HG03025 (cell line): ENCODE data around the gene GRIK3.

Source experiments
- ATAC-seq: cut with Tn5 transposase; IDR thresholded peaks from one replicate; pipeline ENCODE4 v1.9.1; 2021; ENCODE audit warnings: mild to moderate bottlenecking, moderate library complexity; ENCODE audit not compliant: unreplicated experiment, low FRiP score

GRIK3 gene

DNA sequence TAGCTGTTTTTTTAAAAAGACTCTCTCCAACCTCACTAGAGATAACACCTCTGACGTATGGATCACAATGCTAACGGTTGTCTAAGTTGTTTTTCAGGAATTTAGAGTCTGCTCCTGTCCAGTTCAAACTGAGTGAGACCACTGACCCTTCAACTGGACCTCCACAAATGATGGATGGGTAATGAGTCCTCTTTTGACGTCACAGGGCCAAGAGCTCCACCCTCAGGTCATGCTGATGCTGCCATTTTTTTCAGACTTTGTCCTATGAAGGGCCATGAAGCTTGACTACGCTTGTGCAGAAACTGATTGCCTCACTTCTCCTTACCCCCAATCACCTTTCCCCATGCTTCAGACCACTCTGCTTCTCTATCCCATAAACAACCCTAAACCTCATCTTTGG lies 16.6 kb downstream of the GRIK3 start:
- ATAC-seq = no peak

- ATAC-seq = no peak
Measured at GRCh38 chr1:37016121-37016520, 18.2 kb downstream of the GRIK3 start.

DNA sequence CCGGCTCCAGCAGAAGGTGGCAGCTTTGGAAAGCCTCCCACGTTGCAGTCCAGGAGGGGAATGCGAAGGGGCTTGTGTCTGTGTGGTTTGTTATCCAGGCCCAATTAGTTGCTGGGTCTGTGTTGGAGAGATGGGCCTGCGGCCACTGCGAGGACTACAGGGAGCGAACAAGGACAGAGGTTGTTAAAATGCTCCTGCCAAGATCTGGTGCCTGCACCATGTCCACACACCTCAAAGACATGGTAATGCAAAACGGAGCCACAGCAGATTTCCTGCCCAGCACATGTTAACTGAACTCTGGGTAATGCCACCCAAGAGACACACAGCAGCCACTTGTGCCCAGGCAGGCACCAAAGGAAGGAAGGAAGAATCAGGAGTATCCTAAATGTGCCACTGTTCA lies 18.6 kb downstream of the GRIK3 start:
- ATAC-seq = no peak

GRCh38 chr1:37012226-37012625 lies 22.1 kb downstream of the GRIK3 start:
- ATAC-seq = no peak

DNA sequence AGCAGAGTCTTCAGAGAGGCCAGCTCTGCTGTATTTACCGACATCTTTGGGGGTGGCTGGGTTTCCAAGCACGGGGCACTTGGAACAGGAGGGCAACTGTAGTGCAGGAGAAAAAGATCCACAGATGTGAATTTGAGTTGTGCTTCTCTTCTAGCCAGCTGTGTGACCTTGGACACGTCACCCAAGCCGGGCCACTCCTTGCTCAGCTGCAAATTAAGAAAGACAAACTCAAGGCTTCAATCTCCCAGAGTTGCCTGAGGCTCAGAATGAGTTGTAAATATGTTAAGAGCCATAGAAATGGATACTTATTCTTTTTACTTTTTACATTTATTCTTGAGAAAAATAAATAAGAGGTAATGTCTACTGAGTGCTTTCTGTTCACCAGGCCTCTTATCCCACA lies 24.3 kb downstream of the GRIK3 start:
- ATAC-seq = no peak

- no peak for ATAC-seq
Measured at GRCh38 chr1:37009521-37009920, 24.8 kb downstream of the GRIK3 start.

GRCh38 chr1:37006132-37006868 lies 28.0 kb downstream of the GRIK3 start:
- no peak for ATAC-seq

DNA sequence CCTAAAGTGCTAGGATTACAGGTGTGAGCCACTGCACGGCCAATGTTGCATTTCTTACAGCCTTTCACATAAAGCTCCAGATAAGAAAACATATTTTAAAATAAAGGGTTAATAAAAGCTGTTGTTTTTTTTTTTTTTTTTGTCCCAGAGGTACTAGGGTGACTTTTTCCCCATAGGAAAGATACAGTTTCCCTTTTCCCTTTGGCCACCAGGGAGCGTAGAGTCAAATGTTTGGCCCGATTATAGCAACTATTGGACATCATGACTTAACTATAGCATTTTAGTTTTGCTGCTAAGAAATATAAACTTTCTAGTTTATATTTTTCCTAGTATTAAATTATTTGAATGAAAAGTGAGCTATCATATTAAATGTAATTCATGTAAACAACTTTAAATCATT lies 31.4 kb downstream of the GRIK3 start:
- no peak for ATAC-seq

DNA sequence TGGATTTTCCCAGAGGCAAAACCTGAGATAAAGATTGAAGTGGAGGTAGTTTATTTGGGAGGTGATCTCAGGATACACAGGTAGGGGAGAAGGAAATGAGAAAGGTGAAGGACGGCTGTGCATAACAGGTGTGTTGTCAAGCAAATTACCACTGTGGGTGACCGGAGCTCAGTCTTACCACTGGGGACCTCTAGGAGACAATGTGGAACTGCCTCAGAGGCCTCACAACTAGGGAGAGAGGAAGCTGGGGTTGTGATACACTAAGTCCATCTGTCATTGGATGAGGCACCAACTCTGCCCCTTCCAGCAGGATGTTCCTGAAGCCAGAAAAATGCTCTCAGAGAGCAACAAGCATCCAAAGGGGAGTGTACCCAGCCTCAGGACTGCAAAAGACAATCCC lies 32.6 kb downstream of the GRIK3 start:
- no peak for ATAC-seq

DNA sequence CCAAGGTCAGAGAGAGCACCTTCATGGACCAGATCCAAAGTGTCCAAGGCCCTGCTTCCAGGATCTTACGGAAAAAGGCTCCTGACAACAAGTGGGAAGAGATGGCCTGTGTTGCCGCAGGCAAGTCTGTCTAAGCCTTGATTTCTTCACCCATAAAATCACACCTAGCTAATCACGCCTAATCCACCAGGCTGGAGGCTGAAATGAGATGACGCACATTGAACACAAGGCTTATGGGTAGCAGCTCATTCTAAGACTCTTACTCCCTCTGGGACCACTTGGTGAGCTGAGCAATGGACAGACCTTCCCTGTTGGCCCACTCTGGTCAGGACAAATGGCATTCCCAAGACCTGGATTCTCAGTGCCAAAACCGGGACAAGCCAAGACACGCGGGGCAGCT lies 38.2 kb downstream of the GRIK3 start:
- no peak for ATAC-seq

GRCh38 chr1:36994868-36995267 lies 39.4 kb downstream of the GRIK3 start:
- no peak for ATAC-seq

GRCh38 chr1:36994294-36994693 lies 40.0 kb downstream of the GRIK3 start:
- no peak for ATAC-seq

GRCh38 chr1:36992139-36992943 lies 42.0 kb downstream of the GRIK3 start:
- no peak for ATAC-seq

GRCh38 chr1:36991551-36991950 lies 42.8 kb downstream of the GRIK3 start:
- no peak for ATAC-seq

- ATAC-seq = no peak
Measured at GRCh38 chr1:36990928-36991327, 43.4 kb downstream of the GRIK3 start.

GRCh38 chr1:36989241-36989640 lies 45.1 kb downstream of the GRIK3 start:
- ATAC-seq = no peak

GRCh38 chr1:36988741-36989193 lies 45.5 kb downstream of the GRIK3 start:
- no peak for ATAC-seq

DNA sequence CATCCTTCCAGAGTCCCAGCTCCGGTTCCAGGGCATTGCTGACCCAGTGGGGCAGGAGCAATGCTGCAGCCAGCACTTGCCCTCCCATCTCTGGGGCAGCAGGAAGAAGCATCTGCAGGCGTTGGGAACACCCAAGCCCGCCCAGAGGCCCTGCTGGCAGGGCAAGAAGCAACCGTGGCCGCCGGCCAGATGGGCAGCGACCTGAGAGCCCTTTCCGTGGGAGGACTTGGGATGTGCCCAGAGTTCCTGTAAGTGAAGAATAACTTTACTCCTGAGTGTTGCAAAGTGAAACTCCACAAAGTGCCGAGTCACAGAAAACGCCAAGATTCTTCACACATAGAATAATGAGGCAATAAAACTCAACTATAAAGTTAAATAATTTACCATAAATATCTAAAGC lies 46.0 kb downstream of the GRIK3 start:
- ATAC-seq = no peak

- no peak for ATAC-seq
Measured at GRCh38 chr1:36987276-36987675, 47.0 kb downstream of the GRIK3 start.

GRCh38 chr1:36986241-36986985 lies 47.9 kb downstream of the GRIK3 start:
- no peak for ATAC-seq

GRCh38 chr1:36984675-36985074 lies 49.6 kb downstream of the GRIK3 start:
- no peak for ATAC-seq
